Measurements from ENCODE around the gene OR6B1. TPM values are rescaled to one million over a fixed set of nuclear protein-coding genes. Genes with fewer than 3 reads are reported as not detected.

The OR6B1 gene
- total RNA-seq (ENCODE audit: unreplicated experiment), result not detected
- long read RNA-seq, result 0 reads

- no peak for DNase-seq
- H3K4me3 Mint-ChIP-seq (ENCODE audit: unreplicated experiment), result no peak within 1 kb of the TSS
- H3K27me3 Mint-ChIP-seq (ENCODE audit: unreplicated experiment), result peaks cover 3% of the 10 kb centered on the region
- TF ChIP-seq CTCF (IDR thresholded peaks at IDR 0.05; ENCODE audit: partially characterized antibody, unreplicated experiment), result no peak
- no peaks in the 10 kb centered on the region for H3K9me3 Mint-ChIP-seq (ENCODE audit: unreplicated experiment)
- H3K4me1 Mint-ChIP-seq (ENCODE audit: low read depth, unreplicated experiment), result no peaks in the 10 kb centered on the region
- peaks cover 5% of the 10 kb centered on the region for H3K36me3 Mint-ChIP-seq (ENCODE audit: unreplicated experiment)
- H3K27ac Mint-ChIP-seq (ENCODE audit: unreplicated experiment), result no peak within 1 kb of the TSS
These were observed at the start of gene OR6B1 for GRCh38 chr7:144000020-144000419. Gene OR6B1 (plus strand): TSS chr7:144000320. CDS start chr7:144003997, 3,677 bp downstream.

GRCh38 chr7:143953421-143953820 lies 46.7 kb upstream of the OR6B1 start:
- H3K9me3 Mint-ChIP-seq (ENCODE audit: unreplicated experiment), result no peaks in the 10 kb centered on the region
- no peak overlapping the region for H3K4me3 Mint-ChIP-seq (ENCODE audit: unreplicated experiment)
- no peaks in the 10 kb centered on the region for H3K27me3 Mint-ChIP-seq (ENCODE audit: unreplicated experiment)
- no peaks in the 10 kb centered on the region for H3K36me3 Mint-ChIP-seq (ENCODE audit: unreplicated experiment)
- no peak for DNase-seq
- no peak overlapping the region for H3K27ac Mint-ChIP-seq (ENCODE audit: unreplicated experiment)
- no peak for TF ChIP-seq CTCF (IDR thresholded peaks at IDR 0.05; ENCODE audit: partially characterized antibody, unreplicated experiment)
- H3K4me1 Mint-ChIP-seq (ENCODE audit: low read depth, unreplicated experiment), result no peaks in the 10 kb centered on the region

GRCh38 chr7:143954135-143954534 lies 46.0 kb upstream of the OR6B1 start:
- Mint-ChIP-seq H3K36me3 (ENCODE audit: unreplicated experiment) (no peaks in the 10 kb centered on the region), H3K27me3 (ENCODE audit: unreplicated experiment) (no peaks in the 10 kb centered on the region), H3K27ac (ENCODE audit: unreplicated experiment) (no peak overlapping the region), H3K4me3 (ENCODE audit: unreplicated experiment) (no peak overlapping the region), H3K9me3 (ENCODE audit: unreplicated experiment) (no peaks in the 10 kb centered on the region), H3K4me1 (ENCODE audit: low read depth, unreplicated experiment) (no peaks in the 10 kb centered on the region)
- TF ChIP-seq CTCF (IDR thresholded peaks at IDR 0.05; ENCODE audit: partially characterized antibody, unreplicated experiment), result no peak
- DNase-seq, result no peak

GRCh38 chr7:143954544-143954943 lies 45.6 kb upstream of the OR6B1 start, which contains the start of gene OR2F1:
Gene OR2F1 (plus strand): TSS chr7:143954844. CDS start chr7:143959971, 5,127 bp downstream.
- no peak for DNase-seq
- Mint-ChIP-seq H3K36me3 (ENCODE audit: unreplicated experiment) (no peaks in the 10 kb centered on the region), H3K9me3 (ENCODE audit: unreplicated experiment) (no peaks in the 10 kb centered on the region), H3K4me3 (ENCODE audit: unreplicated experiment) (no peak within 1 kb of the TSS), H3K4me1 (ENCODE audit: low read depth, unreplicated experiment) (no peaks in the 10 kb centered on the region), H3K27me3 (ENCODE audit: unreplicated experiment) (no peaks in the 10 kb centered on the region), H3K27ac (ENCODE audit: unreplicated experiment) (no peak within 1 kb of the TSS)
- no peak for TF ChIP-seq CTCF (IDR thresholded peaks at IDR 0.05; ENCODE audit: partially characterized antibody, unreplicated experiment)

- Mint-ChIP-seq H3K4me1 (ENCODE audit: low read depth, unreplicated experiment) (no peaks in the 10 kb centered on the region), H3K27ac (ENCODE audit: unreplicated experiment) (no peak overlapping the region), H3K4me3 (ENCODE audit: unreplicated experiment) (no peak overlapping the region), H3K9me3 (ENCODE audit: unreplicated experiment) (no peaks in the 10 kb centered on the region), H3K36me3 (ENCODE audit: unreplicated experiment) (no peaks in the 10 kb centered on the region), H3K27me3 (ENCODE audit: unreplicated experiment) (no peaks in the 10 kb centered on the region)
- TF ChIP-seq CTCF (IDR thresholded peaks at IDR 0.05; ENCODE audit: partially characterized antibody, unreplicated experiment), result no peak
- DNase-seq, result no peak
These were observed 41.3 kb upstream of the OR6B1 start for GRCh38 chr7:143958781-143959180.

Measured in glutamatergic neuron (in vitro differentiated cells).